K562 (cell line): Measurements from ENCODE around the gene SLC48A1. TPM values are rescaled to one million over a fixed set of nuclear protein-coding genes. Genes with fewer than 3 reads are reported as not detected.

ENCODE experiments used
- ATAC-seq: fragments of 200-7000 bp; cut with Tn5 transposase; 3 replicates; pipeline ENCODE4 v1.9.1; 2020; ENCODE audit warnings: moderate library complexity
- BruUV-seq: library from RNA; stranded (reverse); fragments of 400-500 nt; replicated peaks from 2 replicates; lab custom pipeline; 2021; lab: Mats Ljungman, UMichigan
- CTCF ChIA-PET: fragments of 300-600 bp; formaldehyde crosslinking; extraction: SDS; loops from one replicate; lab custom pipeline; 2021; ENCODE audit warnings: low intra/inter-chr PET ratio; lab: Yijun Ruan, JAX
- POLR2A ChIA-PET: fragments of 300-600, 350-650 bp; sonication (Branson Sonifier 250); formaldehyde crosslinking; extraction: SDS; loops from one replicate; lab custom pipeline; 2021; ENCODE audit warnings: antibody characterized with exemption, inconsistent platforms; lab: Yijun Ruan, JAX
- DNase-seq, 4 experiments: peaks; one replicate each; pipeline versions ENCODE4 v3.0.0 to v3.0.0-alpha.2; 2011 to 2018; ENCODE audit warnings: low spot score in 3 of 4, mixed read lengths in 3 of 4; ENCODE audit errors: extremely low read depth in 1 of 4
- FAIRE-seq: peaks from 2 replicates; lab custom pipeline; 2011; peaks lifted over from hg19 to GRCh38; lab: Jason Lieb, UNC
- H2AFZ ChIP-seq: 2 replicates; pipeline ENCODE4 v1.6.0; 2011; ENCODE audit warnings: low read depth, low read length, control low read depth, inconsistent platforms
- H3K27ac ChIP-seq: fragments of 200-600 bp; 3 replicates; pipeline ENCODE4 v1.8.0; 2011; ENCODE audit warnings: low read depth, mild to moderate bottlenecking, control low read depth, inconsistent platforms, low read length, moderate library complexity, mixed read lengths; ENCODE audit errors: extremely low read depth
- H3K27me3 ChIP-seq, 2 experiments: fragments of 300-600 bp in 1 of 2; 2 replicates in 1 of 2; 3 replicates in 1 of 2; pipeline versions ENCODE4 v1.6.0 to v1.8.0; 2011; ENCODE audit warnings: inconsistent platforms in 2 of 2, low read length in 2 of 2, mild to moderate bottlenecking in 1 of 2, mixed read lengths in 1 of 2, moderate library complexity in 1 of 2; ENCODE audit not compliant: control insufficient read depth in 2 of 2, insufficient read depth in 2 of 2
- H3K36me3 ChIP-seq: fragments of 300-600 bp; 3 replicates; pipeline ENCODE4 v1.8.0; 2011; ENCODE audit warnings: mild to moderate bottlenecking, low read length, inconsistent platforms; ENCODE audit not compliant: control insufficient read depth, insufficient read depth
- H3K4me1 ChIP-seq, 2 experiments: fragments of 200-600 bp in 1 of 2; replicated peaks in 1 of 2; 2 replicates in 1 of 2; 3 replicates in 1 of 2; pipeline versions ENCODE4 v1.5.1 to v1.8.0; 2011; ENCODE audit warnings: inconsistent platforms in 2 of 2, low read length in 2 of 2, mild to moderate bottlenecking in 1 of 2, mixed read lengths in 1 of 2, moderate library complexity in 1 of 2; ENCODE audit not compliant: control insufficient read depth in 2 of 2, insufficient read depth in 2 of 2
- H3K4me2 ChIP-seq: 2 replicates; pipeline ENCODE4 v1.6.1; 2011; ENCODE audit warnings: low read length, control low read depth, inconsistent platforms, mixed read lengths; ENCODE audit not compliant: insufficient read depth
- H3K4me3 ChIP-seq: fragments of 200-600 bp; sonication (generic), shearing (Covaris generic); 2 replicates; pipeline ENCODE4 v1.5.1; 2016; ENCODE audit warnings: control low read depth, inconsistent platforms
- H3K79me2 ChIP-seq: fragments of 200-600 bp; 3 replicates; pipeline ENCODE4 v1.8.0; 2011; ENCODE audit warnings: low read length, inconsistent platforms; ENCODE audit not compliant: control insufficient read depth, insufficient read depth
- H3K9ac ChIP-seq, 2 experiments: 2 replicates each; pipeline versions ENCODE4 v1.6.0 to v1.6.1; 2011; ENCODE audit warnings: low read depth in 2 of 2, low read length in 2 of 2, control low read depth in 1 of 2, inconsistent platforms in 1 of 2, mild to moderate bottlenecking in 1 of 2, mixed read lengths in 1 of 2; ENCODE audit not compliant: insufficient read depth in 1 of 2
- H3K9me1 ChIP-seq: one replicate; pipeline ENCODE4 v1.6.0; 2011; ENCODE audit warnings: inconsistent platforms, mild to moderate bottlenecking, low read length, moderate library complexity; ENCODE audit not compliant: control insufficient read depth, insufficient read depth
- H3K9me3 ChIP-seq: replicated peaks from 2 replicates; pipeline ENCODE4 v1.5.1; 2011; ENCODE audit warnings: low read depth, low read length, inconsistent platforms; ENCODE audit not compliant: control insufficient read depth, insufficient read depth
- H4K20me1 ChIP-seq: replicated peaks from 2 replicates; pipeline ENCODE4 v1.6.1; 2011; ENCODE audit warnings: low read length, inconsistent platforms, mixed read lengths; ENCODE audit not compliant: control insufficient read depth, insufficient read depth
- ATF1 ChIP-seq, 2 experiments: fragments of 450-650 bp in 1 of 2; IDR thresholded peaks; 2 replicates each; pipeline ENCODE4 v1.6.1; 2016; ENCODE audit warnings: missing compliant biosample characterization in 1 of 2, missing genetic modification characterization in 1 of 2
- CREB1 ChIP-seq, 2 experiments: sonication (generic) in 1 of 2; formaldehyde crosslinking in 1 of 2; IDR thresholded peaks; 2 replicates each; pipeline versions ENCODE4 v1.6.1 to v1.8.0; 2012 to 2022; ENCODE audit warnings: inconsistent platforms in 1 of 2, mild to moderate bottlenecking in 1 of 2, missing genetic modification reagents in 1 of 2, moderate library complexity in 1 of 2
- CREM ChIP-seq: IDR thresholded peaks from 2 replicates; pipeline ENCODE4 v1.6.1; 2014; ENCODE audit warnings: antibody characterized with exemption, low read depth
- MYNN ChIP-seq, 2 experiments: sonication (generic); formaldehyde crosslinking in 1 of 2; IDR thresholded peaks; 2 replicates each; pipeline versions ENCODE4 v1.5.0 to v1.6.1; 2016 to 2020; ENCODE audit warnings: antibody characterized with exemption in 1 of 2, missing genetic modification reagents in 1 of 2
- NFE2 ChIP-seq: IDR thresholded peaks from 2 replicates; pipeline ENCODE4 v1.6.1; 2014; ENCODE audit warnings: antibody characterized with exemption, low read depth
- NKRF ChIP-seq: fragments of 450-650 bp; IDR thresholded peaks from 2 replicates; pipeline ENCODE4 v1.6.1; 2016; ENCODE audit warnings: borderline replicate concordance
- TFAP4 ChIP-seq: sonication (generic); formaldehyde crosslinking; IDR thresholded peaks from 2 replicates; pipeline ENCODE4 v1.8.0; 2022; ENCODE audit warnings: missing genetic modification reagents, mild to moderate bottlenecking, moderate library complexity, borderline replicate concordance
- ZNF277 ChIP-seq: fragments of 250-450 bp; sonication (Bioruptor Pico); IDR thresholded peaks from 2 replicates; pipeline ENCODE4 v1.8.0; 2022; ENCODE audit warnings: inconsistent platforms, mild to moderate bottlenecking, moderate library complexity, borderline replicate concordance
- ZNF398 ChIP-seq: fragments of 250-450 bp; sonication (Bioruptor Pico); IDR thresholded peaks from 2 replicates; pipeline ENCODE4 v1.8.0; 2021; ENCODE audit warnings: moderate library complexity, mild to moderate bottlenecking, inconsistent platforms
- ZNF511 ChIP-seq: sonication (generic); formaldehyde crosslinking; IDR thresholded peaks from 2 replicates; pipeline ENCODE4 v1.8.0; 2022; ENCODE audit warnings: mild to moderate bottlenecking, missing genetic modification reagents
- WGBS: fragments of 100-300 bp; shearing (Covaris generic); methylation state at CpG from one replicate; pipeline ENCODE4 v1.1.6; 2016; ENCODE audit warnings: low coverage, mixed read lengths; ENCODE audit not compliant: insufficient coverage; ENCODE audit errors: missing lambda C conversion rate; 5-methylcytosine and 5-hydroxymethylcytosine counted together
- in situ Hi-C: fragments of 300-500 bp; cut with MboI; formaldehyde crosslinking; loops from 4 replicates; pipeline ENCODE4 v1.15.0; 2018; ENCODE audit warnings: inconsistent platforms, mixed read lengths
- intact Hi-C: fragments of 100-400 bp; cut with micrococcal nuclease; formaldehyde crosslinking; loops from 2 replicates; pipeline ENCODE4 v1.14.2; 2022
- polyA plus RNA-seq, 8 experiments: library from polyadenylated mRNA; depleted of rRNA in 4 of 8; stranded (reverse) in 5 of 8; unstranded in 3 of 8; fragments of >200 nt; fragmentation: Nextera tagmentation in 2 of 8; fragmentation: Illumina TruSeq in 1 of 8; extraction: Ambion mirVana in 2 of 8; extraction: Trizol in 1 of 8; gene quantifications; 2 replicates each; pipeline versions ENCODE4 v1.2.1 to v1.2.3, GENCODE V29; 2011 to 2014; ENCODE audit warnings: inconsistent platforms in 1 of 8, missing spikeins in 1 of 8
- total RNA-seq, 7 experiments: library from RNA; depleted of rRNA in 6 of 7; stranded (reverse); fragments of >200 nt in 6 of 7; fragmentation: Illumina TruSeq in 2 of 7; extraction: Trizol in 2 of 7; gene quantifications; 2 replicates each; pipeline versions ENCODE4 v1.2.1 to v1.2.3, GENCODE V29; 2011 to 2021; ENCODE audit warnings: low replicate concordance in 1 of 7

The SLC48A1 gene
- total and polyA plus RNA-seq, 9 of the 15 experiments (the other 6 are each of a cell fraction or from before 2014, with no cell fraction given), result 10.7 to 37.5 (median 18.7) TPM

GRCh38 chr12:47785036-47785886 is 12.2 kb downstream of the SLC48A1 start:
- Histone ChIP-seq H2AFZ (no peak overlapping the region), H3K4me1 (peaks cover 0 to 35% of the 10 kb centered on the region in 2 experiments; a peak in 4 of 5 replicates), H3K27ac (no peak overlapping the region; the same call in 2 of the 3 replicates), H4K20me1 (peaks cover 13% of the 10 kb centered on the region; the same call in 1 of the 2 replicates), H3K4me2 (no peak overlapping the region), H3K9me3 (no peaks in the 10 kb centered on the region), H3K9ac (peak overlapping the region in 1 of 2 experiments; percentile 66; a peak in 1 of 4 replicates), H3K27me3 (no peaks in the 10 kb centered on the region), H3K4me3 (no peak overlapping the region), H3K79me2 (peaks cover under 1% of the 10 kb centered on the region; the same call in 1 of the 3 replicates), H3K36me3 (peaks cover 97% of the 10 kb centered on the region; the same call in 2 of the 3 replicates), H3K9me1 (no peaks in the 10 kb centered on the region)
- BruUV-seq, result no TSS peak
- ATAC-seq, result peak; percentile 20; the same call in 2 of the 3 replicates
- ChIA-PET POLR2A (interaction anchor here (0.6 to 5.5 kb wide), 4 partner anchors 8 to 30 kb away, joined by 3 to 38 read pairs (median 6); no protein-coding TSS in a partner anchor), CTCF (no interaction called here)
- TF ChIP-seq CREM, result peak; percentile 52
- TF ChIP-seq CREB1 (IDR thresholded peaks at IDR 0.05), result peak; percentile 51
- peak; percentile 18; the same call in 1 of the 2 replicates for TF ChIP-seq CREB1 (CRISPR knock-in tag; IDR thresholded peaks at IDR 0.05)
- TF ChIP-seq TFAP4 (CRISPR knock-in tag), result 0 out of 2 replicates have a peak, but pooled peaks have one; percentile 16
- no peak for TF ChIP-seq ZNF511
- no peak for TF ChIP-seq ZNF277 (CRISPR knock-in tag)
- TF ChIP-seq NFE2, result 0 out of 2 replicates have a peak, but pooled peaks have one; percentile 33
- TF ChIP-seq ATF1 (CRISPR knock-in tag; IDR thresholded peaks at IDR 0.05), result no peak
- TF ChIP-seq ATF1 (tag; IDR thresholded peaks at IDR 0.05), result peak; percentile 25; the same call in 1 of the 2 replicates
- TF ChIP-seq NKRF, result no peak
- TF ChIP-seq ZNF398 (CRISPR knock-in tag), result no peak
- TF ChIP-seq MYNN (IDR thresholded peaks at IDR 0.05), result no peak
- no peak for TF ChIP-seq MYNN (CRISPR knock-in tag; IDR thresholded peaks at IDR 0.05)
- intact Hi-C loops (no loop called here), in situ Hi-C loops (loop anchor here (5.0 kb wide), 1 partner anchor 52 kb away; no protein-coding TSS in a partner anchor)
- peak; percentile 66 for FAIRE-seq
- WGBS, result 75% methylated on average over 11 of the region's 15 CpGs
- DNase-seq, result peak; percentile 45 to 75 (median 64)
